Measurements from ENCODE around the gene S100A3. TPM values are rescaled to one million over a fixed set of nuclear protein-coding genes. Genes with fewer than 3 reads are reported as not detected.

Gene S100A3
- polyA plus RNA-seq, 2 of the 4 experiments (the other 2 are of a cell fraction), result 25.0 to 74.0 TPM

DNA sequence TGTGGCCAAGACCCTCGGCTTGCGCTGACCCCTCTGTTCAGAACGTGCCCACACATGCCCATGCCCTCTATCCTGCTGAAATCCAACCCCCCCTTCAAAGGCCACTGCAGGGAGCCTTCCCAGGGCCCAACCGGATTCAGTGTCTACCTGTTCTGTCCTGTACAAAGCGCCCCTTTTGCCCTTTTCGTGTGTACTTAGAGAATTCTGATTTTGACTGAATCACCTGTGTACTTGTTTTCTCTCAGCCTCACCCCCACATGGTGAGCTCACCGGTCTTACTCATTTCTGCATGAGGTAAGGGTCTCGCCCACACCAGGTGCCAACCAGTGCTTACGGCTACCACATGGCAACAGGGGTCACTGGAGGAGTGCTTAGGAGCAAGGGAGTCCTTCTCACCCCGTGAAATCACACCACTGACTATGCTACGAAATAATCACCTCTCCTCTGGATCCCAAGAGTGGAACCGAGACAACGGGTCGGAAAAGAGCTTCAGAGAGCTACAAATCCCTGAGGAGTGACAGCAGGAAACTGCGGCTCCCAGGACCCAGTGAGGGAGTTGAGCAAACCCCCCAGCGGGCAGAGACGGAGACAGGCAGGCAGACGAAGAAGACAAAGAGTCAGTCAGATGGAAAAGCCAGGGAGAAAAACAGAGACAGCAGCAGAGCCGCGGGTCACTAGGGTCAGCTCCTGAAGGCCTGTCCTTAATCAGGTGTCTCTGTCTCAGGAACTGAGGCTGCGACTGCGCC, 18.7 kb upstream of the S100A3 start:
- 13% methylated on average over 20 of the region's 22 CpGs for WGBS (ENCODE audit: missing lambda C conversion rate)
- Histone ChIP-seq H3K4me2 (peak overlapping the region; percentile 80), H3K4me3 (peak overlapping the region; percentile 24; the same call in 2 of the 3 replicates), H3K27ac (peak overlapping the region; percentile 97 to 100), H3K4me1 (peaks cover 57% of the 10 kb centered on the region), H3K9me3 (no peaks in the 10 kb centered on the region)
- DNase-seq (ENCODE audit: low read depth in 1 of 2, low spot score in 1 of 2) (peak; percentile 48 to 82), FAIRE-seq (peak; percentile 49), ATAC-seq (peak; percentile 3; a peak in 4 of 6 replicates)
- ChIA-PET POLR2A (interaction anchor here (0.6 to 2.4 kb wide), 7 partner anchors 20 to 160 kb away, joined by 3 to 102 read pairs (median 6); partner anchors contain the start of genes CHTOP, INTS3, S100A4 and S100A6), CTCF (interaction anchor here (0.6 to 7.5 kb wide), 38 partner anchors 8 to 217 kb away, joined by 3 to 471 read pairs (median 6); partner anchors contain the start of genes CHTOP, NPR1, S100A1 and S100A13)
- TF ChIP-seq, protein P1, sequence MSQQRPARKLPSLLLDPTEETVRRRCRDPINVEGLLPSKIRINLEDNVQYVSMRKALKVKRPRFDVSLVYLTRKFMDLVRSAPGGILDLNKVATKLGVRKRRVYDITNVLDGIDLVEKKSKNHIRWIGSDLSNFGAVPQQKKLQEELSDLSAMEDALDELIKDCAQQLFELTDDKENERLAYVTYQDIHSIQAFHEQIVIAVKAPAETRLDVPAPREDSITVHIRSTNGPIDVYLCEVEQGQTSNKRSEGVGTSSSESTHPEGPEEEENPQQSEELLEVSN (IDR thresholded peaks at IDR 0.05; ENCODE audit: borderline replicate concordance, low read depth), result 0 out of 2 replicates have a peak, but pooled peaks have one; percentile 17
- TF ChIP-seq RFX5 (IDR thresholded peaks at IDR 0.05), result 0 out of 2 replicates have a peak, but pooled peaks have one; percentile 42
- no peak for TF ChIP-seq FOSL2 (IDR thresholded peaks at IDR 0.05)
- peak; percentile 55 for TF ChIP-seq FOSL2 (CRISPR knock-in tag; IDR thresholded peaks at IDR 0.05)
- no peak for TF ChIP-seq MAZ (IDR thresholded peaks at IDR 0.05; ENCODE audit: borderline replicate concordance, low read depth, low read length)
- TF ChIP-seq NPAS2 (CRISPR knock-in tag; IDR thresholded peaks at IDR 0.05; ENCODE audit: borderline replicate concordance), result no peak
- TF ChIP-seq SREBF2 (IDR thresholded peaks at IDR 0.05), result no peak
- TF ChIP-seq, protein P2, sequence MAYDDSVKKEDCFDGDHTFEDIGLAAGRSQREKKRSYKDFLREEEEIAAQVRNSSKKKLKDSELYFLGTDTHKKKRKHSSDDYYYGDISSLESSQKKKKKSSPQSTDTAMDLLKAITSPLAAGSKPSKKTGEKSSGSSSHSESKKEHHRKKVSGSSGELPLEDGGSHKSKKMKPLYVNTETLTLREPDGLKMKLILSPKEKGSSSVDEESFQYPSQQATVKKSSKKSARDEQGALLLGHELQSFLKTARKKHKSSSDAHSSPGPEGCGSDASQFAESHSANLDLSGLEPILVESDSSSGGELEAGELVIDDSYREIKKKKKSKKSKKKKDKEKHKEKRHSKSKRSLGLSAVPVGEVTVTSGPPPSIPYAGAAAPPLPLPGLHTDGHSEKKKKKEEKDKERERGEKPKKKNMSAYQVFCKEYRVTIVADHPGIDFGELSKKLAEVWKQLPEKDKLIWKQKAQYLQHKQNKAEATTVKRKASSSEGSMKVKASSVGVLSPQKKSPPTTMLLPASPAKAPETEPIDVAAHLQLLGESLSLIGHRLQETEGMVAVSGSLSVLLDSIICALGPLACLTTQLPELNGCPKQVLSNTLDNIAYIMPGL (CRISPR knock-in tag; IDR thresholded peaks at IDR 0.05; ENCODE audit: borderline replicate concordance), result peak; percentile 11; the same call in 1 of the 2 replicates
- TF ChIP-seq RNF2 (IDR thresholded peaks at IDR 0.05; ENCODE audit: borderline replicate concordance, low read depth), result no peak
- TF ChIP-seq, protein P3, sequence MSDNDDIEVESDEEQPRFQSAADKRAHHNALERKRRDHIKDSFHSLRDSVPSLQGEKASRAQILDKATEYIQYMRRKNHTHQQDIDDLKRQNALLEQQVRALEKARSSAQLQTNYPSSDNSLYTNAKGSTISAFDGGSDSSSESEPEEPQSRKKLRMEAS (IDR thresholded peaks at IDR 0.05), result peak; percentile 66

DNA sequence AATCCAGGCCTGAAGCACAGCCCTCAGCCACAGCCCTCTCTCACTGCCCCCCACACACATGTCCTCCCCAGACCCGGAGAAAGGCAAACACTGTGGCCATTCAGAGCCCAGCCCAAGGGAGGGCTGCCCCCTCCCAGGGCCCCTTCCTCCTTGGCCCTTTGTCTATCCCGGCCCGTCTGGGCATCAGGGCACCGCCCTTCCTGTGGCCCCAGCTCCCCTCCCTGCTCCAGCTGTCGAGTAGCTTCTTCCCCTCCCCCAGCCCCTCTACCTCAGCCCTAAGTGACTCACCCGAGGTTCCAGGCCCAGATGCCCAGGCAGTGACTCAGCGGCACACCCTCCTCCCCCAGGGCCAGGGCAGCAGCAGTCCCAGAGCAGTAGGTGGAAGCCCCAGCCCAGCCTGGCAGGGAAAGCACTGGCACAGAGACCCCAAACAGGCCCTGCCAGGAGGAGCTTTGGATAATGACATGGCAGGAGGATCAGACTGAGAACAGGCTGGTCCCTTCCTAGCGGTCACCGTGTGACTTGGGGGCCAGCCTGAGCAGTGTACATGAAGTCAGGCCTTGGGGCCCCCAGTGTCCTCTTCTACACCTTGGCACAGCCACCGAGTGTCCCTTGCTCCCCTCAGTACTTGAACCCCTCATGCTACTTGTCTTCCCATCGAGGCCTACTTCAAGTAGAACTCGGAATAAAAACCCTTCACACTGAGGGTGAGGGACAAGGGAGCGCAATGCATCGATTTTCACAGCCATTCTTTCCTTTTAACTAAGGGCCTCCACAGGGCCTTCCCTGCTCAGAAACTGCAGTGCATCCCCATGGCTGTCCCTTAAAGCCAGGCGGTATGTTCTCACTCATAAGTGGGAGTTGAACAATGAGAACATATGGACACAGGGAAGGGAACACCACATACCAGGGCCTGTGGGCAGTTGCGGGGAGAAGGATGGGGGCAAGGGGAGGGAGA, 17.6 kb upstream of the S100A3 start:
- ATAC-seq (peak; percentile 82 to 89), FAIRE-seq (peak; percentile 93), DNase-seq (ENCODE audit: low read depth in 1 of 2, low spot score in 1 of 2) (peak; percentile 99)
- Histone ChIP-seq H3K4me3 (peak overlapping the region; percentile 15; the same call in 1 of the 3 replicates), H3K4me2 (peak overlapping the region; percentile 80), H3K9me3 (no peaks in the 10 kb centered on the region), H3K27ac (peak overlapping the region; percentile 97 to 100), H3K4me1 (peaks cover 57% of the 10 kb centered on the region)
- ChIA-PET POLR2A (interaction anchor here (0.6 to 2.3 kb wide), 14 partner anchors 9 to 424 kb away, joined by 3 to 96 read pairs (median 6); partner anchors contain the start of genes CHTOP, S100A13, S100A4 and S100A5), CTCF (interaction anchor here (0.9 to 8.3 kb wide), 9 partner anchors 19 to 214 kb away, joined by 3 to 141 read pairs (median 5); partner anchors contain the start of genes S100A13, S100A3, S100A4 and S100A5)
- 21% methylated on average over 13 of the region's 16 CpGs for WGBS (ENCODE audit: missing lambda C conversion rate)
- TF ChIP-seq PHF8 (IDR thresholded peaks at IDR 0.05; ENCODE audit: borderline replicate concordance, low read depth) (no peak), ZFP36 (IDR thresholded peaks at IDR 0.05; ENCODE audit: borderline replicate concordance, partially characterized antibody) (no peak), RAD21 (conservative IDR thresholded peaks at IDR 0.05 in 1 of 2, IDR thresholded peaks at IDR 0.05 in 1 of 2) (peak; percentile 30 to 58; a peak in 4 of 5 replicates), HOXB5 (CRISPR knock-in tag; IDR thresholded peaks at IDR 0.05) (peak; percentile 64), FOSL2 (IDR thresholded peaks at IDR 0.05) (peak; percentile 99), FOSL2 (CRISPR knock-in tag; IDR thresholded peaks at IDR 0.05) (peak; percentile 100), EHF (CRISPR knock-in tag; IDR thresholded peaks at IDR 0.05) (peak; percentile 79; the same call in 1 of the 2 replicates), EP300 (IDR thresholded peaks at IDR 0.05) (peak; percentile 75 to 85; a peak in 3 of 5 replicates), RCOR1 (IDR thresholded peaks at IDR 0.05; ENCODE audit: low read depth, low read length) (no peak), CEBPB (IDR thresholded peaks at IDR 0.05) (peak in 1 of 2 experiments; percentile 64; a peak in 2 of 4 replicates), CHD2 (IDR thresholded peaks at IDR 0.05; ENCODE audit: low read length, partially characterized antibody) (peak; percentile 68), MYC (IDR thresholded peaks at IDR 0.05; ENCODE audit: borderline replicate concordance, low read length) (0 out of 2 replicates have a peak, but pooled peaks have one; percentile 2), KDM1A (IDR thresholded peaks at IDR 0.05; ENCODE audit: low read depth) (no peak)
- TF ChIP-seq, protein P4, sequence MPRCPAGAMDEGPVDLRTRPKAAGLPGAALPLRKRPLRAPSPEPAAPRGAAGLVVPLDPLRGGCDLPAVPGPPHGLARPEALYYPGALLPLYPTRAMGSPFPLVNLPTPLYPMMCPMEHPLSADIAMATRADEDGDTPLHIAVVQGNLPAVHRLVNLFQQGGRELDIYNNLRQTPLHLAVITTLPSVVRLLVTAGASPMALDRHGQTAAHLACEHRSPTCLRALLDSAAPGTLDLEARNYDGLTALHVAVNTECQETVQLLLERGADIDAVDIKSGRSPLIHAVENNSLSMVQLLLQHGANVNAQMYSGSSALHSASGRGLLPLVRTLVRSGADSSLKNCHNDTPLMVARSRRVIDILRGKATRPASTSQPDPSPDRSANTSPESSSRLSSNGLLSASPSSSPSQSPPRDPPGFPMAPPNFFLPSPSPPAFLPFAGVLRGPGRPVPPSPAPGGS (IDR thresholded peaks at IDR 0.05), result peak; percentile 59; the same call in 1 of the 3 replicates
- TF ChIP-seq, protein P5, sequence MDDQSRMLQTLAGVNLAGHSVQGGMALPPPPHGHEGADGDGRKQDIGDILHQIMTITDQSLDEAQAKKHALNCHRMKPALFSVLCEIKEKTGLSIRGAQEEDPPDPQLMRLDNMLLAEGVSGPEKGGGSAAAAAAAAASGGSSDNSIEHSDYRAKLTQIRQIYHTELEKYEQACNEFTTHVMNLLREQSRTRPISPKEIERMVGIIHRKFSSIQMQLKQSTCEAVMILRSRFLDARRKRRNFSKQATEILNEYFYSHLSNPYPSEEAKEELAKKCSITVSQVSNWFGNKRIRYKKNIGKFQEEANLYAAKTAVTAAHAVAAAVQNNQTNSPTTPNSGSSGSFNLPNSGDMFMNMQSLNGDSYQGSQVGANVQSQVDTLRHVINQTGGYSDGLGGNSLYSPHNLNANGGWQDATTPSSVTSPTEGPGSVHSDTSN (IDR thresholded peaks at IDR 0.05), result peak; percentile 92
- TF ChIP-seq, protein P2 (CRISPR knock-in tag; IDR thresholded peaks at IDR 0.05; ENCODE audit: borderline replicate concordance), result no peak
- TF ChIP-seq, protein P3 (IDR thresholded peaks at IDR 0.05), result peak; percentile 90

Data from A549 (cell line).